ENCODE measurements around the gene MED20. TPM values are rescaled to one million over a fixed set of nuclear protein-coding genes. Genes with fewer than 3 reads are reported as not detected.

Gene MED20
- total RNA-seq, 1 experiment from 2014 or later: 42.4 TPM

GRCh38 chr6:41895300-41896233 is 25.4 kb downstream of the MED20 start, which contains the start of gene USP49:
TSS of gene USP49 (minus strand) at chr6:41895375. CDS start at chr6:41806983, 88,392 bp downstream.
- no peak within 1 kb of the TSS for H3K4me3 Mint-ChIP-seq

More at GRCh38 chr6:41895300-41896233, 25.4 kb downstream of the MED20 start, which contains the start of gene USP49:
- POLR2A ChIA-PET: interaction anchor here (0.8 to 2.3 kb wide), 4 partner anchors 25 to 109 kb away, joined by 3 to 9 read pairs (median 4); partner anchors contain the start of genes BYSL and MED20
- CTCF ChIA-PET: interaction anchor here (0.5 to 5.7 kb wide), 8 partner anchors 26 to 220 kb away, joined by 3 to 53 read pairs (median 5); partner anchors contain the start of genes BYSL, MED20 and TOMM6
- peak; percentile 84 for ATAC-seq
- peaks cover 21% of the 10 kb centered on the region for H3K4me1 Mint-ChIP-seq
- no peak for TF ChIP-seq CREB1 (CRISPR knock-in tag; IDR thresholded peaks at IDR 0.05)
- no peak for TF ChIP-seq MLX (CRISPR knock-in tag; IDR thresholded peaks at IDR 0.05)
- TF ChIP-seq TEAD1 (CRISPR knock-in tag; IDR thresholded peaks at IDR 0.05): 0 out of 2 replicates have a peak, but pooled peaks have one; percentile 24
- TF ChIP-seq HMGA2 (CRISPR knock-in tag; IDR thresholded peaks at IDR 0.05): no peak
- TF ChIP-seq NFYB (CRISPR knock-in tag; conservative IDR thresholded peaks at IDR 0.05; ENCODE audit: low read depth): peak; percentile 67
- TF ChIP-seq ELF4 (CRISPR knock-in tag; IDR thresholded peaks at IDR 0.05; ENCODE audit: low read depth): no peak
- TF ChIP-seq USF2 (CRISPR knock-in tag; IDR thresholded peaks at IDR 0.05): peak; percentile 64
- no peak for TF ChIP-seq ZNF232 (CRISPR knock-in tag; IDR thresholded peaks at IDR 0.05)
- TF ChIP-seq, protein P1, sequence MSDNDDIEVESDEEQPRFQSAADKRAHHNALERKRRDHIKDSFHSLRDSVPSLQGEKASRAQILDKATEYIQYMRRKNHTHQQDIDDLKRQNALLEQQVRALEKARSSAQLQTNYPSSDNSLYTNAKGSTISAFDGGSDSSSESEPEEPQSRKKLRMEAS (CRISPR knock-in tag; IDR thresholded peaks at IDR 0.05): peak; percentile 87
- 0 out of 2 replicates have a peak, but pooled peaks have one; percentile 40 for TF ChIP-seq ETV6 (CRISPR knock-in tag; IDR thresholded peaks at IDR 0.05)
- TF ChIP-seq USF1 (CRISPR knock-in tag; IDR thresholded peaks at IDR 0.05): peak; percentile 77
- TF ChIP-seq, protein P2, sequence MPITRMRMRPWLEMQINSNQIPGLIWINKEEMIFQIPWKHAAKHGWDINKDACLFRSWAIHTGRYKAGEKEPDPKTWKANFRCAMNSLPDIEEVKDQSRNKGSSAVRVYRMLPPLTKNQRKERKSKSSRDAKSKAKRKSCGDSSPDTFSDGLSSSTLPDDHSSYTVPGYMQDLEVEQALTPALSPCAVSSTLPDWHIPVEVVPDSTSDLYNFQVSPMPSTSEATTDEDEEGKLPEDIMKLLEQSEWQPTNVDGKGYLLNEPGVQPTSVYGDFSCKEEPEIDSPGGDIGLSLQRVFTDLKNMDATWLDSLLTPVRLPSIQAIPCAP (CRISPR knock-in tag; IDR thresholded peaks at IDR 0.05): no peak
- no peak for TF ChIP-seq ATF2 (CRISPR knock-in tag; IDR thresholded peaks at IDR 0.05; ENCODE audit: borderline replicate concordance, low read depth)
- TF ChIP-seq SP1 (CRISPR knock-in tag; conservative IDR thresholded peaks at IDR 0.05): peak; percentile 60; the same call in 1 of the 2 replicates
- TF ChIP-seq GTF2I (CRISPR knock-in tag; conservative IDR thresholded peaks at IDR 0.05): no peak
- TF ChIP-seq, protein P3, sequence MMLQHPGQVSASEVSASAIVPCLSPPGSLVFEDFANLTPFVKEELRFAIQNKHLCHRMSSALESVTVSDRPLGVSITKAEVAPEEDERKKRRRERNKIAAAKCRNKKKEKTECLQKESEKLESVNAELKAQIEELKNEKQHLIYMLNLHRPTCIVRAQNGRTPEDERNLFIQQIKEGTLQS (CRISPR knock-in tag; conservative IDR thresholded peaks at IDR 0.05): no peak
- peak; percentile 71; the same call in 1 of the 2 replicates for TF ChIP-seq FOXK1 (CRISPR knock-in tag; IDR thresholded peaks at IDR 0.05)
- TF ChIP-seq, protein P4, sequence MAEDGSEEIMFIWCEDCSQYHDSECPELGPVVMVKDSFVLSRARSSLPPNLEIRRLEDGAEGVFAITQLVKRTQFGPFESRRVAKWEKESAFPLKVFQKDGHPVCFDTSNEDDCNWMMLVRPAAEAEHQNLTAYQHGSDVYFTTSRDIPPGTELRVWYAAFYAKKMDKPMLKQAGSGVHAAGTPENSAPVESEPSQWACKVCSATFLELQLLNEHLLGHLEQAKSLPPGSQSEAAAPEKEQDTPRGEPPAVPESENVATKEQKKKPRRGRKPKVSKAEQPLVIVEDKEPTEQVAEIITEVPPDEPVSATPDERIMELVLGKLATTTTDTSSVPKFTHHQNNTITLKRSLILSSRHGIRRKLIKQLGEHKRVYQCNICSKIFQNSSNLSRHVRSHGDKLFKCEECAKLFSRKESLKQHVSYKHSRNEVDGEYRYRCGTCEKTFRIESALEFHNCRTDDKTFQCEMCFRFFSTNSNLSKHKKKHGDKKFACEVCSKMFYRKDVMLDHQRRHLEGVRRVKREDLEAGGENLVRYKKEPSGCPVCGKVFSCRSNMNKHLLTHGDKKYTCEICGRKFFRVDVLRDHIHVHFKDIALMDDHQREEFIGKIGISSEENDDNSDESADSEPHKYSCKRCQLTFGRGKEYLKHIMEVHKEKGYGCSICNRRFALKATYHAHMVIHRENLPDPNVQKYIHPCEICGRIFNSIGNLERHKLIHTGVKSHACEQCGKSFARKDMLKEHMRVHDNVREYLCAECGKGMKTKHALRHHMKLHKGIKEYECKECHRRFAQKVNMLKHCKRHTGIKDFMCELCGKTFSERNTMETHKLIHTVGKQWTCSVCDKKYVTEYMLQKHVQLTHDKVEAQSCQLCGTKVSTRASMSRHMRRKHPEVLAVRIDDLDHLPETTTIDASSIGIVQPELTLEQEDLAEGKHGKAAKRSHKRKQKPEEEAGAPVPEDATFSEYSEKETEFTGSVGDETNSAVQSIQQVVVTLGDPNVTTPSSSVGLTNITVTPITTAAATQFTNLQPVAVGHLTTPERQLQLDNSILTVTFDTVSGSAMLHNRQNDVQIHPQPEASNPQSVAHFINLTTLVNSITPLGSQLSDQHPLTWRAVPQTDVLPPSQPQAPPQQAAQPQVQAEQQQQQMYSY (CRISPR knock-in tag; IDR thresholded peaks at IDR 0.05): no peak
- TF ChIP-seq ZNF396 (CRISPR knock-in tag; IDR thresholded peaks at IDR 0.05; ENCODE audit: borderline replicate concordance): no peak
- TF ChIP-seq RELA (CRISPR knock-in tag; IDR thresholded peaks at IDR 0.05; ENCODE audit: borderline replicate concordance): no peak
- H3K9me3 Mint-ChIP-seq: no peaks in the 10 kb centered on the region
- peak; percentile 95 for DNase-seq (ENCODE audit: low spot score)
- no peaks in the 10 kb centered on the region for H3K36me3 Mint-ChIP-seq
- no peaks in the 10 kb centered on the region for H3K27me3 Mint-ChIP-seq (ENCODE audit: low read depth)
- H3K27ac Mint-ChIP-seq: peak within 1 kb of the TSS; percentile 99
